GM12873 (cell line): ENCODE data around the gene SLCO2A1.

Experiments used
- CTCF ChIP-seq: IDR thresholded peaks from 2 replicates; pipeline ENCODE4 v1.5.1; 2012; ENCODE audit warnings: low read depth, mild to moderate bottlenecking, moderate library complexity, low read length, control low read depth; ENCODE audit not compliant: insufficient read depth; ENCODE audit errors: missing control alignments

Gene SLCO2A1

DNA sequence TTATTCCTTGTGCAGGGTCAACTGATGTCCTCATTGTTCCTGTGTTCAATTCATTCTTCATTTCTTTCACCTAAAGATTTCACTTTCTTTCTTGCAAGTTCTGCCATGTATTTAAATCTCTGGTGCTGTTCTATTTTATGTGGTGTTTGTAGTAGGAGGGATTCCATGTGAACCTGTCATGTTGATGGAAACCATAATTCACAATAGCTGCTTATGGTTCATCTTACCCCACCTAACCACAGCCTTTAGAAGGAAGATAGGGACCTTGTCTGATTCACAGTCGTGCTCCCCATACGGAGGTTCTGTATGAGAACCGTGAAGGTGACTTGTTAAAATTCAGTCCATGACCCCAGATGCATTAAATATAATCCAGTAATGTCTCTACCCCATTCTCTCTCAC lies 21.9 kb downstream of the SLCO2A1 start:
- no peak for TF ChIP-seq CTCF

GRCh38 chr3:134004841-134005240 lies 24.9 kb downstream of the SLCO2A1 start:
- no peak for TF ChIP-seq CTCF

GRCh38 chr3:134003066-134003465 lies 26.7 kb downstream of the SLCO2A1 start:
- TF ChIP-seq CTCF, result no peak

GRCh38 chr3:134002306-134002705 lies 27.4 kb downstream of the SLCO2A1 start:
- no peak for TF ChIP-seq CTCF

- no peak for TF ChIP-seq CTCF
Measured at GRCh38 chr3:134001251-134001650, 28.5 kb downstream of the SLCO2A1 start.

DNA sequence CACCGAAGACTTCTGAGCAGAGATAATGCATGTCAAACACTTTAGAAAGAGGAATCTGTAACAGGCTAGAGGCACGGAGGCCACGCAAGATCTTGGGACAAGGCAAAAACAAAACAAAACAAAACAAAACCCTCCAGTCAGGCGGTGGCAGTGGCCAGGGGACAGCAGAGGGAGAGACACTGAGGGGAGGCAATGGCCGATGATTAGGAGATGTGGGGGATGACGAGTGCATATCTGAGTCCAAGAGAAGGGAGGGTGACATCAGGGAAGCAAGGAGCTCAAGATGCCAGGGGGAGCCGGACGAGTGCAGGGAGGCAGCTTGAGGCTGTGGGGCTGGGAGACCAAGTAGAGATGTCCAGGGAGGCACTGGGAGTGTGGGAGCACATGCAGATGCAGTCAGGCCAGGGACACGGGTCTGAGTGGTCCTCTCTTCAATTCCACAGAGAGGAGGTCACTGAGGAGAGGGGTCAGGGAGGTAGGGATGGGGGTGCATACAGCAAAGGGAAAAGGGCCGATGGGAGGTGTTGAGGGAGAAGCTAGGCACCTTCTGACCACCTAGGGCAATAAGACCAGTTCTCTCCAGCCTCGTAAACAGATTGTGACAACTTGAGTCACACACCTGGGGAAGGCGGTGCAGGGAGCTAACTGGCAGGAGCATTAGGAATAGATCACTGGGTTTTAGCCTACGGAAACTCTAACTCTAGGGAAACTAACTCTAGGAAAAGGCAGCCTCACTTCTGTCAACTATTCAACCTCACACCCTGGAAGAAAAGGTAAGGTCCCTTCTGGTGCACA lies 29.6 kb downstream of the SLCO2A1 start:
- no peak for TF ChIP-seq CTCF

DNA sequence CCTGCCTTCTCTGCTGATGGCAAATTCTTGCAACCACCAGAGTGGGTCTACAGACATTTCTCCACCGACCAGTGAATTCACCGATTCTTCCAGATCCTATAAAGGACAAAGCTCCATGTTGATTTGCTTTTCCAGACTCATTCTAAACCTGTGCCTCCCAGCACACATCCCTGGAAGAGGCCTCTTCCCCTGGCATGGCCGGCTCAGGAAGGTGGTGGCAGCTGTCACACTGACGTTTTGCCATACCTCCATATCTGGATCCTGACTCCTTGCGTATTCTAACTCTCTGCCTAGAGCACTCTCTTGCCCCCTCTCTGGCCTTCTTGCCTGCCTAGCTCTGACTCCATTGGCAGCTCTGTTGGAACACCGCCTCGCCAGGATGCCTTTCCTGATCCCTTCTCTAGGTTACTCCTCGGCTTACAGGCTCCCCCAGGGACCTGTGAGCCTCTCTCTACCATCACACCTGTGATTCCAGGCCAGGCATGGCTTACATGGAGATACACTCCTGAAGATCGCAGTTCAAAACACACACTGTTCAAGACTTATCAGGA lies 31.0 kb downstream of the SLCO2A1 start:
- no peak for TF ChIP-seq CTCF
